Measurements from ENCODE around the gene RFXANK.

- no peak for TF ChIP-seq CTCF (IDR thresholded peaks at IDR 0.05; ENCODE audit: low read length)
- no peak for TF ChIP-seq EZH2 (IDR thresholded peaks at IDR 0.05; ENCODE audit: borderline replicate concordance, low read length)
These were observed 5.3 kb upstream of the RFXANK start for GRCh38 chr19:19186742-19187141.
